Activated CD8-positive, alpha-beta memory T cell treated with anti-CD3 and anti-CD28 coated beads, Interleukin-2, amount 50 U/mL, for 4 hours (primary cell): ENCODE results near the gene GAGE10.
"Not testable (repeated sequence)": the region's sequence is repeated elsewhere in the genome, so short reads cannot be mapped to it uniquely, and the experiment has no call there.

Experiments
- DNase-seq: peaks from one replicate; pipeline ENCODE4 v3.0.0-alpha.2; 2020

Gene GAGE10

GRCh38 chrX:49330421-49330820 lies 27.0 kb downstream of the GAGE10 start:
- DNase-seq, result not testable (repeated sequence)

DNA sequence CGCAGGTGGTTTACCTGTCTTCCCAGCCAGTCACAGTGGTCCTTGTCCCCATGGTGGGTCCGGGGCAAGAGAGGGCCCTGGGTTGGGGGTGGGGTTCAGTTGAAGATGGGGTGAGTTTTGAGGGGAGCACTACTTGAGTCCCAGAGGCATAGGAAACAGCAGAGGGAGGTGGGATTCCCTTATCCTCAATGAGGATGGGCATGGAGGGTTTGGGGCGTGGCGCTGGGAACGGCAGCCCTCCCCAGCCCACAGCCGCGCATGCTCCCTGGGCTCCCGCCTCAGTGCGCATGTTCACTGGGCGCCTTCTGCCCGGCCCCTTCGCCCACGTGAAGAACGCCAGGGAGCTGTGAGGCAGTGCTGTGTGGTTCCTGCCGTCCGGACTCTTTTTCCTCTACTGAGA lies 27.8 kb downstream of the GAGE10 start, which contains the start of gene GAGE13:
GAGE13 (plus strand) TSS at position 301 of the 400 bp plus-strand sequence. CDS start 1,156 bp downstream, outside the sequence.
- not testable (repeated sequence) for DNase-seq

DNA sequence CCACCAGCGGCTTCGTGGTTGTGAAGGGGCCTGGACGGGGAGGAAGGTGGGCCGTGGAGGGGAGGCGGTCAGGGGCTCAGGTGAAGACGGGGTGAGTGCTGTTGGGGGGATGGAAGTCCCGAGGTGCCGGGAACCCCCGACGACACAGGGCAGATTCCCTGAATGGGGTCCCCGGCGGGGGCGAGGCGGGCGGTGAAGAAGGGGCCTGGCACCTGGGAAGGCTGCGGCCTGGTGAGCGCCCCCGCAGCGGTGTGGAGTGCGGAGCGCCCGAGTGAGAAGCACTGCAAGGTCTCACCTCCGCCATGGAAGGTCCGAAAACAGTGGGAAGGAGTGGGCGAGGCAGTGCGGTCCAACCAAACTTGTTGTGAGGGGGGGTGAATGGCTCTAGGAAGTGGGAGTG lies 28.4 kb downstream of the GAGE10 start:
- DNase-seq, result peak; percentile 54

DNA sequence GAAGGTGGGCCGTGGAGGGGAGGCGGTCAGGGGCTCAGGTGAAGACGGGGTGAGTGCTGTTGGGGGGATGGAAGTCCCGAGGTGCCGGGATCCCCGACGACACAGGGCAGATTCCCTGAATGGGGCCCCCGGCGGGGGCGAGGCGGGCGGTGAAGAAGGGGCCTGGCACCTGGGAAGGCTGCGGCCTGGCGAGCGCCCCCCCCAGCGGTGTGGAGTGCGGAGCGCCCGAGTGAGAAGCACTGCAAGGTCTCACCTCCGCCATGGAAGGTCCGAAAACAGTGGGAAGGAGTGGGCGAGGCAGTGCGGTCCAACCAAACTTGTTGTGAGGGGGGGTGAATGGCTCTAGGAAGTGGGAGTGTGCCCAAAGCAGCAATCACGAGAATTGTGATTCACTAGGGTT lies 38.0 kb downstream of the GAGE10 start:
- not testable (repeated sequence) for DNase-seq

DNA sequence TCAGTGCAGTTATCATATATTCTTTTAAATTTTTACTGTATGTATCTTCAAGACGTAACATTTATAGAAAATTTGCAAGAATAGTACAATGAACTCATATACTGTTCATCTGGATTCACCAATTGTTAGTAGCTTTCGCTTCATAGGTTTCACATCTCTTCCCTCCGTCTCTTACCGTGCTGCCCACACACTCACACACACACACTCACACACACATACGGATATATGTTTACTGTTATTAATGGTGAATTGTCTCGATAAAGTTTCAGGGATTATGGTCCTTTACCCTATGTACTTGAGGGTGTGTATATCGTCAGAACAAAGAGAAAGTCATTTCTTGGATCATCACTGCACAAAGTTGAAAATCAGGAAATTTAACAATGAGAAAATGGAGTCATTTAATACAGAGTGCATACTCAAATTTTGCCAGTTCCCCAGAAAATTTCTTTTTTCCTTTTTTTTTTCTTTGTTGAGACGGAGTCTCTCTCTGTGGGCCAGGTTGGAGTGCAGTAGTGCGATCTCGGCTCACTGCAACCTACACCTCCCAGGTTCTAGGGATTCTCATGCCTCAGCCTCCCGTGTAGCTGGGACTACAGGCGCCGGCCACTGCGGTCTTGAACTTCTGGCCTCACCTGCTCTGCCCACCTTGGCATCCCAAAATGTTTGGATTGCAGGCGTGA lies 41.2 kb downstream of the GAGE10 start:
- DNase-seq, result not testable (repeated sequence)

DNA sequence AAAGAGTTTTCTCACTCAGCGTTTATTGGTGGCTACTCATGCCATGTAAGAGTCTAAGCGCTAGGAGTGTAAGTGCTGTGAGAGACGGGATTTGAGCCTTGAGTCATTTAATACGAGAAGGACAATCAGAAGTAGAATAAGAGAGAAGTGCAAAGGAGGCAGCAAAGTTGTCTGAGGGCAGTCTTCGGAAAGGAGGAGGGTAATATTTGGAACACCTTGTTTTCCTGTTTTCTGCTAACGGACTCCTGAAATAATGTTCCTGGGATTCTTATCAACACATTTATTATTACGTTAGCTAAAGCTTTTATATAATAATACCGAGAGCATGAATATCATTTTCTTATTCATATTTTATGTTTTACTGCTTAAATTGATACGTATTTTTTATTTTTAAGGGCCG lies 42.0 kb downstream of the GAGE10 start:
- DNase-seq, result not testable (repeated sequence)

DNA sequence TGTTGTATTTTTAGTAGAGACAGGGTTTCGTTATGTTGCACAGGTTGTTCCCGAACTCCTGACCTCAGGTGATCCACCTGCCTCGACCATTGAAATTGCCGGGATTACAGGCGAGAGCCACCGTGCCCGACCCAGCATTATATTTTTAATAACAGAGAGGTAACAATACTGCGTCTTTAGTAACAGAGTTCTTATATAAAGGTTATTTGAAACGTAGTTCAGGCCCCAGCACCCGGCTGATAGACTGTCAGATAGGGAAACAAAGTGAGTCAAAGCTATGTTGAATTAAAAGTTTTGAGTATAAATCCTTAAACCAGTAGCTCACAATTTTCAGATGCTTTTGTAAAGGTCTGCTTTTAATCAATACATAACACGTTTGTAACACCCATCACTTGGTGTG lies 42.7 kb downstream of the GAGE10 start:
- DNase-seq, result not testable (repeated sequence)
